IMR-90 (cell line): ENCODE data around the gene PIK3R4. TPM values are rescaled to one million over a fixed set of nuclear protein-coding genes. Genes with fewer than 3 reads are reported as not detected.

Experiments
- ATAC-seq: fragments of 200-7000 bp; cut with Tn5 transposase; 2 replicates; pipeline ENCODE4 v1.9.1; 2020; ENCODE audit warnings: low read depth, mild to moderate bottlenecking, moderate library complexity
- BruUV-seq: library from RNA; stranded (reverse); fragments of 400-500 nt; replicated peaks from 2 replicates; lab custom pipeline; 2021; lab: Mats Ljungman, UMichigan
- CTCF ChIA-PET: fragments of 300-600 bp; formaldehyde crosslinking; extraction: SDS; loops from one replicate; lab custom pipeline; 2021; ENCODE audit warnings: antibody characterized with exemption; lab: Yijun Ruan, JAX
- POLR2A ChIA-PET: fragments of 300-600 bp; sonication (Branson Sonifier 250); formaldehyde crosslinking; loops from one replicate; lab custom pipeline; 2022; ENCODE audit warnings: antibody characterized with exemption; ENCODE audit not compliant: unreplicated experiment; lab: Charles Lee
- DNase-seq: peaks from one replicate; pipeline ENCODE4 v3.0.0; 2013
- H2AFZ ChIP-seq: replicated peaks from 2 replicates; pipeline ENCODE3; 2013; ENCODE audit warnings: low read length, mild to moderate bottlenecking; ENCODE audit not compliant: poor library complexity
- H2AK5ac ChIP-seq: 2 replicates; pipeline ENCODE4 v1.6.1; 2013; ENCODE audit warnings: low read depth, low read length, inconsistent platforms
- H2AK9ac ChIP-seq: replicated peaks from 2 replicates; pipeline ENCODE3; 2013; ENCODE audit warnings: mild to moderate bottlenecking, low read depth, low read length, moderate library complexity; ENCODE audit not compliant: poor library complexity
- H2BK120ac ChIP-seq: 2 replicates; pipeline ENCODE4 v1.6.1; 2013; ENCODE audit warnings: low read depth, low read length, inconsistent platforms
- H2BK15ac ChIP-seq: 3 replicates; pipeline ENCODE4 v1.6.1; 2013; ENCODE audit warnings: low read depth, low read length, inconsistent platforms
- H2BK20ac ChIP-seq: 2 replicates; pipeline ENCODE4 v1.6.1; 2013; ENCODE audit warnings: low read depth, mild to moderate bottlenecking, inconsistent platforms, low read length, moderate library complexity
- H2BK5ac ChIP-seq: 2 replicates; pipeline ENCODE4 v1.6.1; 2013; ENCODE audit warnings: mild to moderate bottlenecking, low read depth, low read length, inconsistent platforms; ENCODE audit not compliant: poor library complexity, severe bottlenecking
- H3K14ac ChIP-seq: replicated peaks from 2 replicates; pipeline ENCODE4 v1.6.1; 2013; ENCODE audit warnings: low read depth, low read length, inconsistent platforms
- H3K18ac ChIP-seq: 2 replicates; pipeline ENCODE4 v1.6.1; 2013; ENCODE audit warnings: low read depth, low read length, control low read depth
- H3K23ac ChIP-seq: 2 replicates; pipeline ENCODE4 v1.6.1; 2013; ENCODE audit warnings: low read depth, low read length, inconsistent platforms
- H3K27ac ChIP-seq: 2 replicates; pipeline ENCODE4 v1.5.1; 2013; ENCODE audit warnings: mild to moderate bottlenecking, control low read depth, low read length; ENCODE audit not compliant: insufficient read depth
- H3K27me3 ChIP-seq: 2 replicates; pipeline ENCODE4 v1.6.1; 2013; ENCODE audit warnings: low read length; ENCODE audit not compliant: control insufficient read depth, insufficient read depth
- H3K36me3 ChIP-seq: 2 replicates; pipeline ENCODE4 v1.6.1; 2013; ENCODE audit warnings: low read length, mixed read lengths; ENCODE audit not compliant: control insufficient read depth, insufficient read depth
- H3K4ac ChIP-seq: 2 replicates; pipeline ENCODE4 v1.6.1; 2013; ENCODE audit warnings: low read depth, low read length, inconsistent platforms
- H3K4me1 ChIP-seq: 2 replicates; pipeline ENCODE4 v1.6.1; 2013; ENCODE audit warnings: low read length, mixed read lengths; ENCODE audit not compliant: control insufficient read depth, insufficient read depth
- H3K4me2 ChIP-seq: 2 replicates; pipeline ENCODE4 v1.6.1; 2013; ENCODE audit warnings: low read depth, mild to moderate bottlenecking, control low read depth, low read length, moderate library complexity
- H3K4me3 ChIP-seq: 2 replicates; pipeline ENCODE4 v1.5.1; 2013; ENCODE audit warnings: low read depth, mild to moderate bottlenecking, control low read depth, low read length, moderate library complexity; ENCODE audit not compliant: insufficient read depth
- H3K56ac ChIP-seq: 2 replicates; pipeline ENCODE4 v1.6.1; 2013; ENCODE audit warnings: low read length, inconsistent platforms; ENCODE audit not compliant: insufficient read depth; ENCODE audit errors: extremely low read depth
- H3K79me1 ChIP-seq, 2 experiments: 2 replicates each; pipeline ENCODE4 v1.6.1; 2013; ENCODE audit warnings: low read length in 2 of 2, inconsistent platforms in 1 of 2, low read depth in 1 of 2
- H3K9ac ChIP-seq: 2 replicates; pipeline ENCODE4 v1.6.1; 2013; ENCODE audit warnings: low read depth, low read length, control low read depth
- H3K9me1 ChIP-seq: 2 replicates; pipeline ENCODE4 v1.6.1; 2013; ENCODE audit warnings: low read length, inconsistent platforms; ENCODE audit not compliant: insufficient read depth
- H3K9me3 ChIP-seq: 2 replicates; pipeline ENCODE4 v1.6.1; 2013; ENCODE audit warnings: low read length; ENCODE audit not compliant: control insufficient read depth, insufficient read depth
- H4K20me1 ChIP-seq: 2 replicates; pipeline ENCODE4 v1.6.1; 2013; ENCODE audit warnings: low read length, inconsistent platforms; ENCODE audit not compliant: insufficient read depth
- H4K5ac ChIP-seq: 2 replicates; pipeline ENCODE4 v1.6.1; 2013; ENCODE audit warnings: mild to moderate bottlenecking, low read depth, low read length, control low read depth
- H4K8ac ChIP-seq, 2 experiments: 2 replicates each; pipeline ENCODE4 v1.6.1; 2013; ENCODE audit warnings: low read depth in 2 of 2, low read length in 2 of 2, control low read depth in 1 of 2, inconsistent platforms in 1 of 2
- H4K91ac ChIP-seq: 2 replicates; pipeline ENCODE4 v1.6.1; 2013; ENCODE audit warnings: low read depth, low read length, inconsistent platforms; ENCODE audit not compliant: insufficient read depth
- MXI1 ChIP-seq: IDR thresholded peaks from 2 replicates; pipeline ENCODE4 v1.6.1; 2012; ENCODE audit warnings: low read depth, mild to moderate bottlenecking, low read length, moderate library complexity, borderline replicate concordance
- POLR2A ChIP-seq: IDR thresholded peaks from 2 replicates; pipeline ENCODE4 v1.6.1; 2012; ENCODE audit warnings: mild to moderate bottlenecking, low read depth, low read length
- RCOR1 ChIP-seq: IDR thresholded peaks from 2 replicates; pipeline ENCODE4 v1.6.1; 2012; ENCODE audit warnings: mild to moderate bottlenecking, low read length, improper control_type of control experiment; ENCODE audit not compliant: insufficient replicate concordance
- RFX5 ChIP-seq: IDR thresholded peaks from 2 replicates; pipeline ENCODE4 v1.8.0; 2012; ENCODE audit warnings: low read depth, mild to moderate bottlenecking, low read length, moderate library complexity
- WGBS, 2 experiments: methylation state at CpG; one replicate each; pipeline versions ENCODE4 v1.1.5 to v1.1.7; 2013; ENCODE audit warnings: missing lambda C conversion rate in 2 of 2; ENCODE audit not compliant: insufficient read length in 1 of 2; ENCODE audit errors: extremely low coverage in 2 of 2; 5-methylcytosine and 5-hydroxymethylcytosine counted together
- dilution Hi-C: fragments of 300-500 bp; cut with HindIII; formaldehyde crosslinking; loops from one replicate; pipeline ENCODE4 v1.14.3; 2018; ENCODE audit warnings: low sequenced_read_pairs; ENCODE audit not compliant: unreplicated experiment
- in situ Hi-C: fragments of 300-500 bp; cut with MboI; formaldehyde crosslinking; loops from 3 replicates; pipeline ENCODE4 v1.14.3; 2019; ENCODE audit warnings: low sequenced_read_pairs, inconsistent platforms, mixed read lengths
- intact Hi-C: fragments of 100-400 bp; cut with micrococcal nuclease; formaldehyde crosslinking; loops from 2 replicates; pipeline ENCODE4 v1.10.0; 2022
- polyA plus RNA-seq, 3 experiments: library from polyadenylated mRNA; depleted of rRNA; stranded (reverse); fragments of >200 nt; gene quantifications; 2 replicates each; pipeline ENCODE4 v1.2.3, GENCODE V29; 2012; ENCODE audit warnings: low replicate concordance in 1 of 3
- total RNA-seq: library from RNA; depleted of rRNA; stranded (reverse); fragments of >200 nt; gene quantifications from 2 replicates; pipeline ENCODE4 v1.2.3, GENCODE V29; 2012
- TF ChIP-seq, protein P1 (sequence below): fragments of 150-350 bp; IDR thresholded peaks from 2 replicates; pipeline ENCODE4 v1.6.1; 2017; ENCODE audit warnings: mild to moderate bottlenecking, antibody characterized with exemption, low read length, low read depth

Gene PIK3R4
- total and polyA plus RNA-seq, 2 of the 4 experiments (the other 2 are of a cell fraction): 19.7 to 27.2 TPM

DNA sequence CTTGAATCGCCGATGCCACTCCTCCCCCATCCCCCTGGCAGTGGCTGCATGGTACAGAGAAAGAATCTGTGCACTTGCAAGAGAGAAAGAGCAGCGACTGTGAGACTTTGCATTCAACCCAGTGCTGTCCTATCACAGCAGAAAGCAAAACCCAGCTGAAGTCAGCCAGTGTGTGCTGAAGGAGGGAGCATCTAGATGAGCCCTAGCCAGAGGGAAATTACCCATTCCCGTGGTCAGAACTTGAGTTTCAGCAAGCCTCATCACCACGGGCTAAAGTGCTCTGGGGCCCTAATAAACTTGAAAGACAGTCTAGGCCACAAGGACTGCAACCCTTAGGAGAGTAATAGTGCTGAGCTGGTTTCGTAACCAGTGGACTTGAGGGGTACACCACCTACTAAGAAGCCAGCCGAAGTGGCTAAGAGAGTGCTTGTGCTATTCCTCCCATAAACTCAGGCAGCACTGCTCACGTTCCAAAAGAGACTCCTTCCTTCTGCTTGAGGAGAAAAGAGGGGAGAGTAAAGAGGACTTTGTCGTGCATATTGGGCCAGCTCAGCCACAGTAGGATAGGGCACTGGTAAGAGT, 15.2 kb upstream of the PIK3R4 start:
- intact Hi-C loops: no loop called here
- H2BK20ac ChIP-seq: no peak overlapping the region

More for the DNA sequence above, 15.2 kb upstream of the PIK3R4 start:
- Histone ChIP-seq H3K56ac (no peak overlapping the region), H3K4me2 (no peak overlapping the region), H3K4me3 (no peak overlapping the region), H2AK9ac (no peak overlapping the region), H3K27ac (no peak overlapping the region), H4K8ac (no peak overlapping the region), H3K27me3 (peaks cover 2% of the 10 kb centered on the region; the same call in 1 of the 2 replicates), H2BK15ac (no peak overlapping the region), H3K4me1 (no peaks in the 10 kb centered on the region), H4K5ac (no peak overlapping the region), H3K9me1 (no peaks in the 10 kb centered on the region), H3K14ac (no peak overlapping the region), H2AK5ac (no peak overlapping the region), H3K18ac (no peak overlapping the region), H4K20me1 (no peaks in the 10 kb centered on the region; the same call in 1 of the 2 replicates), H3K9me3 (no peaks in the 10 kb centered on the region), H3K36me3 (no peaks in the 10 kb centered on the region), H3K4ac (no peak overlapping the region), H2AFZ (no peak overlapping the region), H2BK5ac (no peak overlapping the region), H3K23ac (no peak overlapping the region), H3K9ac (no peak overlapping the region), H2BK120ac (no peak overlapping the region), H3K79me1 (no peaks in the 10 kb centered on the region), H4K91ac (no peak overlapping the region)
- ChIA-PET POLR2A (no interaction called here), CTCF (no interaction called here)
- no TSS peak for BruUV-seq
- dilution Hi-C loops: no loop called here
- in situ Hi-C loops: no loop called here
- ATAC-seq (no peak), DNase-seq (no peak)
- TF ChIP-seq RCOR1: no peak
- no peak for TF ChIP-seq RFX5
- TF ChIP-seq, protein P1, sequence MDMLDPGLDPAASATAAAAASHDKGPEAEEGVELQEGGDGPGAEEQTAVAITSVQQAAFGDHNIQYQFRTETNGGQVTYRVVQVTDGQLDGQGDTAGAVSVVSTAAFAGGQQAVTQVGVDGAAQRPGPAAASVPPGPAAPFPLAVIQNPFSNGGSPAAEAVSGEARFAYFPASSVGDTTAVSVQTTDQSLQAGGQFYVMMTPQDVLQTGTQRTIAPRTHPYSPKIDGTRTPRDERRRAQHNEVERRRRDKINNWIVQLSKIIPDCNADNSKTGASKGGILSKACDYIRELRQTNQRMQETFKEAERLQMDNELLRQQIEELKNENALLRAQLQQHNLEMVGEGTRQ: no peak
- no peak for TF ChIP-seq POLR2A
- no peak for TF ChIP-seq MXI1
- WGBS, 2 experiments: no CpG with 5 or more reads among the region's 9 CpGs
